Spleen (tissue), 7 donors: ENCODE data around the gene PIM3.

ENCODE experiments used
- POLR2AphosphoS5 ChIP-seq, 3 donors: sonication (generic); formaldehyde crosslinking; IDR thresholded peaks; one replicate each; pipeline ENCODE4 v1.5.1; 2017; ENCODE audit warnings: antibody characterized with exemption in 3 of 3
- TF ChIP-seq, protein P1 (sequence below), 11 experiments: fragments of 200-600 bp in 7 of 11; fragments of 450-650 bp in 4 of 11; sonication (generic) in 4 of 11; IDR thresholded peaks in 8 of 11; conservative IDR thresholded peaks in 3 of 11; 1 replicate in 7 of 11; 2 replicates in 4 of 11; pipeline versions ENCODE4 v1.4.0 to v1.8.0; 2016 to 2021; ENCODE audit warnings: antibody characterized with exemption in 11 of 11, inconsistent platforms in 4 of 11, mild to moderate bottlenecking in 1 of 11
- donor health status: DM: no; HTN: no; CAD: no; lungs with moderate emphysema.
- donor health status: DM: no; HTN: no; CAD: no.
- donor health status: DM: no; HTN: no; CAD: no.

DNA sequence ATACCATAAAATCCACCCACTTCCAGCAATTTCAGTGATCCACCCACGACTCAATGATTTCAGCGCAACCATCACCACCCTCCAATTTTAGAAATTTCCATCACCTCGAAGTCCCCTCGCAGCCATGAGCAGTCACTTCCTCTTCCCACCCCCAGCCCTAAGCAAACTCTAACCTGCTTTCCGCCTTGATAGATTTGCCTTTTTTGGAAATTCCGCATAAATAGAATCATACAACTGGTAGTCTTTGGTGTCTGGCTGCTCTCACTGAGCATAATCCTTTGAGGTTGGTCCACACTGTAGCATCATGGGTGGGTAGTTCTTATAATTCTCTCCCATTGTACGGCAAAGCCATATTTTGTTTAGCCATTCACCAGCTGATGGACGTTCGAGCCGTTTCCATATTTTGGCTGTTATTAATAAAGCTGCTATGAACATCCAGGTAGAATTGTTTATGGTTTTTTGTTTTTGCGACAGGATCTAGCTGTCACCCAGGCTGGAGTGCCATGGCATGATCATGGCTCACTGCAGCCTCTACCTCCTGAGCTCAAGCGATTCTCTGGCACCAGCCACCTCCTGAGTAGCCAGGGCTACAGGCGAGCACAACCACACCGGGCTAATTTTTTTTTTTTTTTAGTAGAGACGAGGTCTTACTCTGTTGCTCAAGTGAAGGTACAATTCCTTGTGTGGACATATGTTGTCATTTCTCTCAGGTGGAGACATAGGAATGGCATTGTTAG, 16.0 kb downstream of the PIM3 start:
- TF ChIP-seq, protein P1, sequence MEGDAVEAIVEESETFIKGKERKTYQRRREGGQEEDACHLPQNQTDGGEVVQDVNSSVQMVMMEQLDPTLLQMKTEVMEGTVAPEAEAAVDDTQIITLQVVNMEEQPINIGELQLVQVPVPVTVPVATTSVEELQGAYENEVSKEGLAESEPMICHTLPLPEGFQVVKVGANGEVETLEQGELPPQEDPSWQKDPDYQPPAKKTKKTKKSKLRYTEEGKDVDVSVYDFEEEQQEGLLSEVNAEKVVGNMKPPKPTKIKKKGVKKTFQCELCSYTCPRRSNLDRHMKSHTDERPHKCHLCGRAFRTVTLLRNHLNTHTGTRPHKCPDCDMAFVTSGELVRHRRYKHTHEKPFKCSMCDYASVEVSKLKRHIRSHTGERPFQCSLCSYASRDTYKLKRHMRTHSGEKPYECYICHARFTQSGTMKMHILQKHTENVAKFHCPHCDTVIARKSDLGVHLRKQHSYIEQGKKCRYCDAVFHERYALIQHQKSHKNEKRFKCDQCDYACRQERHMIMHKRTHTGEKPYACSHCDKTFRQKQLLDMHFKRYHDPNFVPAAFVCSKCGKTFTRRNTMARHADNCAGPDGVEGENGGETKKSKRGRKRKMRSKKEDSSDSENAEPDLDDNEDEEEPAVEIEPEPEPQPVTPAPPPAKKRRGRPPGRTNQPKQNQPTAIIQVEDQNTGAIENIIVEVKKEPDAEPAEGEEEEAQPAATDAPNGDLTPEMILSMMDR (IDR thresholded peaks at IDR 0.05 in 8 of 11, conservative IDR thresholded peaks at IDR 0.05 in 3 of 11), result no peak
- TF ChIP-seq POLR2AphosphoS5 (IDR thresholded peaks at IDR 0.05), result no peak
